Thyroid gland (tissue), 4 donors: Measurements from ENCODE around the gene AKT1S1.

ENCODE experiments used
- POLR2A ChIP-seq, 2 donors: fragments of 450-650 bp; IDR thresholded peaks; one replicate each; pipeline ENCODE4 v1.6.1; 2017; ENCODE audit warnings: antibody characterized with exemption in 2 of 2, mild to moderate bottlenecking in 2 of 2, moderate library complexity in 1 of 2
- TF ChIP-seq, protein P1 (sequence below), 6 experiments: fragments of 200-600 bp in 3 of 6; fragments of 450-650 bp in 3 of 6; sonication (generic) in 3 of 6; IDR thresholded peaks; one replicate each; pipeline ENCODE4 v1.5.1; 2016 to 2019; ENCODE audit warnings: antibody characterized with exemption in 6 of 6, mild to moderate bottlenecking in 2 of 6, inconsistent platforms in 1 of 6, moderate library complexity in 1 of 6

DNA sequence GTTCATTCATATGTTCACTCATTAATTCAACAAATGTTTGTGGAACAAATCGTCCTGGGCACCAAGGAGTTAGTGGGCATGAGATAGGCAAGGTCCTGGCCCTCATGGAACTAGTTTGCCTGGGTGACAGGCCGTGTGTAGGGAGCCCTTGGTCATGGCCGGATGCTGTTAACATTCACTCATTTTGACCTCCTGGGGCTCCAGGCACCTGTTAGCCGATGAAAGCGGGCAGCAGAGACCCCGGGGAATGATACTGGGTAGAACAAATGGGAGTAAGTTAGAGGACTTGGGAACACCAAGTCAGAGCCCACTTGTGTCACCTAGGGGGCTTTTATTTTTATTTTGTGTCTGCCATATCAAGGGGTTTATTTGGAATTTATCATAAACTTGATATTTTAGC is 52.5 kb downstream of the AKT1S1 start:
- TF ChIP-seq, protein P1, sequence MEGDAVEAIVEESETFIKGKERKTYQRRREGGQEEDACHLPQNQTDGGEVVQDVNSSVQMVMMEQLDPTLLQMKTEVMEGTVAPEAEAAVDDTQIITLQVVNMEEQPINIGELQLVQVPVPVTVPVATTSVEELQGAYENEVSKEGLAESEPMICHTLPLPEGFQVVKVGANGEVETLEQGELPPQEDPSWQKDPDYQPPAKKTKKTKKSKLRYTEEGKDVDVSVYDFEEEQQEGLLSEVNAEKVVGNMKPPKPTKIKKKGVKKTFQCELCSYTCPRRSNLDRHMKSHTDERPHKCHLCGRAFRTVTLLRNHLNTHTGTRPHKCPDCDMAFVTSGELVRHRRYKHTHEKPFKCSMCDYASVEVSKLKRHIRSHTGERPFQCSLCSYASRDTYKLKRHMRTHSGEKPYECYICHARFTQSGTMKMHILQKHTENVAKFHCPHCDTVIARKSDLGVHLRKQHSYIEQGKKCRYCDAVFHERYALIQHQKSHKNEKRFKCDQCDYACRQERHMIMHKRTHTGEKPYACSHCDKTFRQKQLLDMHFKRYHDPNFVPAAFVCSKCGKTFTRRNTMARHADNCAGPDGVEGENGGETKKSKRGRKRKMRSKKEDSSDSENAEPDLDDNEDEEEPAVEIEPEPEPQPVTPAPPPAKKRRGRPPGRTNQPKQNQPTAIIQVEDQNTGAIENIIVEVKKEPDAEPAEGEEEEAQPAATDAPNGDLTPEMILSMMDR (IDR thresholded peaks at IDR 0.05): no peak
- TF ChIP-seq POLR2A (IDR thresholded peaks at IDR 0.05): no peak
